ENCODE results near the gene GGACT.

The GGACT gene

GRCh38 chr13:100512422-100512821 lies 76.2 kb downstream of the GGACT start:
- H3K27ac ChIP-seq (ENCODE audit: low read length): no peak overlapping the region
- H3F3A ChIP-seq (ENCODE audit: insufficient read depth, low read length): no peaks in the 10 kb centered on the region
- no peak overlapping the region for H2AFZ ChIP-seq (ENCODE audit: low read length)
- H3K36me3 ChIP-seq (replicated peaks; ENCODE audit: insufficient read depth, low read length): no peaks in the 10 kb centered on the region
- no peaks in the 10 kb centered on the region for H4K20me1 ChIP-seq (ENCODE audit: insufficient read depth, low read length)
- no peaks in the 10 kb centered on the region for H3K4me1 ChIP-seq (ENCODE audit: low read length)
- no peak for DNase-seq
- no peaks in the 10 kb centered on the region for H3K27me3 ChIP-seq (replicated peaks; ENCODE audit: insufficient read depth, low read length)
- no peak overlapping the region for H3K4me3 ChIP-seq (ENCODE audit: low read length)
- no peaks in the 10 kb centered on the region for H3K9me2 ChIP-seq (replicated peaks; ENCODE audit: insufficient read depth, low read length)
- H3K9me3 ChIP-seq (replicated peaks; ENCODE audit: insufficient read depth, low read length): no peaks in the 10 kb centered on the region
- no peak overlapping the region for H3K9ac ChIP-seq (ENCODE audit: low read length)
- H3K79me2 ChIP-seq (ENCODE audit: low read length): no peaks in the 10 kb centered on the region
- H3K4me2 ChIP-seq (ENCODE audit: low read depth, low read length): no peak overlapping the region
- no peak for TF ChIP-seq EZH2phosphoT487 (IDR thresholded peaks at IDR 0.05; ENCODE audit: low read length)
- TF ChIP-seq CTCF (IDR thresholded peaks at IDR 0.05; ENCODE audit: low read length): no peak
- no peak for TF ChIP-seq EZH2 (optimal IDR thresholded peaks at IDR 0.05; ENCODE audit: low read depth, low read length)

GRCh38 chr13:100511466-100511865 lies 77.1 kb downstream of the GGACT start:
- Histone ChIP-seq H3K79me2 (ENCODE audit: low read length) (no peaks in the 10 kb centered on the region), H3K36me3 (replicated peaks; ENCODE audit: insufficient read depth, low read length) (no peaks in the 10 kb centered on the region), H3F3A (ENCODE audit: insufficient read depth, low read length) (no peaks in the 10 kb centered on the region), H3K27ac (ENCODE audit: low read length) (no peak overlapping the region), H3K9me2 (replicated peaks; ENCODE audit: insufficient read depth, low read length) (no peaks in the 10 kb centered on the region), H3K4me2 (ENCODE audit: low read depth, low read length) (no peak overlapping the region), H3K9me3 (replicated peaks; ENCODE audit: insufficient read depth, low read length) (no peaks in the 10 kb centered on the region), H3K4me3 (ENCODE audit: low read length) (no peak overlapping the region), H2AFZ (ENCODE audit: low read length) (no peak overlapping the region), H3K27me3 (replicated peaks; ENCODE audit: insufficient read depth, low read length) (no peaks in the 10 kb centered on the region), H4K20me1 (ENCODE audit: insufficient read depth, low read length) (no peaks in the 10 kb centered on the region), H3K9ac (ENCODE audit: low read length) (no peak overlapping the region), H3K4me1 (ENCODE audit: low read length) (no peaks in the 10 kb centered on the region)
- DNase-seq: no peak
- TF ChIP-seq CTCF (IDR thresholded peaks at IDR 0.05; ENCODE audit: low read length): no peak
- TF ChIP-seq EZH2 (optimal IDR thresholded peaks at IDR 0.05; ENCODE audit: low read depth, low read length): no peak
- no peak for TF ChIP-seq EZH2phosphoT487 (IDR thresholded peaks at IDR 0.05; ENCODE audit: low read length)

GRCh38 chr13:100510208-100510957 lies 78.2 kb downstream of the GGACT start:
- Histone ChIP-seq H3K4me2 (ENCODE audit: low read depth, low read length) (no peak overlapping the region), H3K9ac (ENCODE audit: low read length) (no peak overlapping the region), H3K79me2 (ENCODE audit: low read length) (no peaks in the 10 kb centered on the region), H3K27me3 (replicated peaks; ENCODE audit: insufficient read depth, low read length) (no peaks in the 10 kb centered on the region), H3K27ac (ENCODE audit: low read length) (no peak overlapping the region), H3K4me3 (ENCODE audit: low read length) (no peak overlapping the region), H4K20me1 (ENCODE audit: insufficient read depth, low read length) (no peaks in the 10 kb centered on the region), H3K36me3 (replicated peaks; ENCODE audit: insufficient read depth, low read length) (no peaks in the 10 kb centered on the region), H3K4me1 (ENCODE audit: low read length) (no peaks in the 10 kb centered on the region), H2AFZ (ENCODE audit: low read length) (no peak overlapping the region), H3K9me3 (replicated peaks; ENCODE audit: insufficient read depth, low read length) (no peaks in the 10 kb centered on the region), H3F3A (ENCODE audit: insufficient read depth, low read length) (no peaks in the 10 kb centered on the region), H3K9me2 (replicated peaks; ENCODE audit: insufficient read depth, low read length) (no peaks in the 10 kb centered on the region)
- no peak for DNase-seq
- no peak for TF ChIP-seq CTCF (IDR thresholded peaks at IDR 0.05; ENCODE audit: low read length)
- no peak for TF ChIP-seq EZH2phosphoT487 (IDR thresholded peaks at IDR 0.05; ENCODE audit: low read length)
- no peak for TF ChIP-seq EZH2 (optimal IDR thresholded peaks at IDR 0.05; ENCODE audit: low read depth, low read length)

Measured in MM.1S (cell line).